CD4-positive, alpha-beta T cell treated with Interleukin-1 beta for 1 hour (primary cell): Measurements from ENCODE around the gene OSGIN1.
"Not testable (repeated sequence)": the region's sequence is repeated elsewhere in the genome, so short reads cannot be mapped to it uniquely, and the experiment has no call there.

ENCODE experiments used
- DNase-seq, 2 donors: peaks; one replicate each; pipeline ENCODE4 v3.0.0-alpha.2; 2020 to 2022

Gene OSGIN1

DNA sequence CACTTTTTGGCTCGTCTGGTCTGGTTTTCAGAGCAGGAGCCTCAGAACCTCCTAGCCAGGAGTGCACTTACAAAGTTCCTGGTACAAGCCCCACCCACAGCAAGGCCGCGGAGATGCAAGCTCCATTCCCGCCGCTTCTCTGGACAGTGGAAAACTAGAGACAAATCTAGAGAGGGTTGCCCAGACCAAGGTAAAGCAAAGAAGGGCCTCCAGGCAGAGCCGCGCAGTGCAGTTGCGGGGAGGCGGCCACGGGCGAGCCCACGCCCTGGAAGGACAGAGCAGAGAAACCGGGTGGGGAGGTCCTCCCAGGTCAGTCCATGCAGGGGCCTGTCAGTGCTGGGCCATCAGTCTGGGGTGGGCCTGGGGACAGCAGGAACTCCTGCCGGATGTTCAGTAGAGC lies 11.0 kb upstream of the OSGIN1 start:
- DNase-seq, result no peak

- DNase-seq, result no peak
These were observed 10.1 kb upstream of the OSGIN1 start for GRCh38 chr16:83942815-83943515.

GRCh38 chr16:83943516-83944050 lies 9.5 kb upstream of the OSGIN1 start:
- no peak for DNase-seq

DNA sequence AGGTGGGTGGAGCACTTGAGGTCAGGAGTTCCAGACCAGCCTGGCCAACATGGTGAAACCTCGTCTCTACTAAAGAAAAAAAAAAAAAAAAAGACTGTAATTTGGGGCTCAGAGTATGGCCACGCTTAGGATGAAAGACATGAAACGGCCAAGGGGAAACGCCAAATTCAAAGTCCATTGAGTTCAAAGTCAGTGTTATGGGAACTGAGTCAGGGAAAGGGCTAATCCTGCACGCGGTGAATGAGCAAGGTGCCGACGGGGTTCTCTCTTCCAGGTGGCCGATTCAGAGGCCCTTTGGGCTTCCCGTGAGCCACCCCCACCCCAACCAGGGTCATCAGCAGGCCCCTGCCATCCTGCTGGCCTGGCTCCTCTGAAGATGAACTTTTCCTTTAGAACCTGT lies 7.5 kb upstream of the OSGIN1 start:
- no peak for DNase-seq

DNA sequence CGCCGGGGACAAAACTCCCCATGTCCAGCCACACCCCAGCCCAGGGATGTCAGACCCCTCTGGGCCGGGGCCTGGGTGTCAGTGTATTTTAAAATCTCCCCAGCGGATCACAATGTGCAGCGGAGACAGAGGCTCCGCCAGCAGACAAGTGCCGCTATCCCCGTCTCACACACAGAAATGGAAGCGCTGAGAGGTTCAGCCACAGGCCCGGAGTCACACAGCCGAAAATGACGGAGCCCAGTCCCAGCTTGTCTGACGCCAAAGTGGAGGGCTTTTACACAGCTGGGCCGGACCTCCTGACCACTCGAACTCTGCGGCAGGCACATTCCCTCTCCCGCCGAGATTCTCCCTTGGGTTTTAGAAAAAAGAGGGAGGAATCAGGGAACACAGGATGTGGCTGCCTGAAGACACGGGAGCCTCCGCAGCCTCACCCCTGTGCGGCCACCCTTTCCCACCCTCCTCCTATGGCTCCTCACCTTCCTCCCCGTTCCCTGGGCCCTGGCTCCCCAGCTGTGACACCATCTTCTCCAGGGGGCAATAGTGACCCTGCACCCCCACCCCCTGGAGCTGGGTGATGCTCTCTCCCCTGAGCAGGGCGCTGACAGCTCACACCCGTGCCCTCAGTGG lies 6.8 kb upstream of the OSGIN1 start:
- no peak for DNase-seq

DNA sequence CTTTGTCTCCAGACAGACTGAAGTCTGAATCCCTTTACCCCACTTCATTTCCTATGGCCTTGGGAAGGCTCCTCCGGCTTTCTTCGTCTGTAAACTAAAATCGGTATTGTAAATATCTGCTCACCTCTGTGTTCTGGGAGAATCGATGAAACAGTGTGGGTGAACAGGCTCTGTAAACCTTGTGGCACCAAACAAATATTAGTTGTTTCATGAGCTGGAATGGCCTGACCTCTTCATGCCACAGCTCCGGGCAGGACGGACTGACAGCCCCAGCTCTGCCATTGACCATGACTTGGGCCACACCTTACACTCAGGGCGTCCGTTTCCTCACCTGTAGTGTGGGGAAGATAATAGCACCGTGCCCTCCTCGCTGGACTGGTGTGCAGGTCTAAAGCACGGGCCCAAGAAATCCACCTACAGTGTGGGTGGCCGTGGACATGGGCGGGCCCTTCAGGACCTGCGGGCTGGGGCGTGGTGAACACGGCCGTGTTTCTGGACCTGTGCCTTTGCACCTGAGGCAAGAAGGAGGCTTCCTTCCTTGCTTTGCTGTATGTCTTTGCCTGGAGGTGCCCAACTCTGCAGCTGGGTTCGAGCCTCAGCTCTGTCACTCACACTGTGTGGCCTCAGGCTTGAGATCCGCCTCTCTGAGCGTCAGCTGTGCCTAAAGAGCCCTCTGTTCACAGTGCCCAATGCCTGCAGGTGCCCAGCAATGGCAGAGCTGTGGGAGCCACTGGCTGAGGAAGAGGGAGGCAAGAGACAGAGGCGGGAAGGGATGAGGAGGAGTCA lies 6.1 kb upstream of the OSGIN1 start:
- no peak for DNase-seq

DNA sequence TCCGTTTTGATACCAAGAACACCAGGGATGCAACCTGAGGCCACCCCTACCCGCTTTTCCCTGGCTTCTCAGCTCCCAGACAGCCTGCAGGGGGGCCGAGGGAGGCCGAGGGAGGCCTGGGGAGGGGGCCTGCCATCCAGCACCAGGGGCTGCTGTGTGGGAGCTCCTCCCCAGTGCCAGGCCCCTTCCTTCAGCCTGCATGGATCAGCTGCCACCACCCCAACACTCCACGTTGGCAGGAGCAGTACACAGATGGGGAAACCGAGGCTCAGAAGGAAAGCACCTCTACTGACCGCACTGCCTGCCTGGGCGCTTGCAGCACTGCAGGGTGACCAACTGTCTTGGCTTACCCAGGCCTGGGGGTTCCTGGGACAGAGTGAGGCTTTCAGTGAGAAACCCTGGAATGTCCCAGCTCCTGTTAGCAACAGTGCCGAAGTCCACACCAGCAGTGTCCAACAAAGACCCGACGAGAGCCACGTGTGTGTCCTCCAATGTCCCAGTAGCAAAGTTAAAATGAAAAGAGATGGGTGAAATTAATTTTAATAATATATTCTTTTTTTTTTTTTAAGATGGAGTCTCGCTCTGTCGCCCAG lies 5.3 kb upstream of the OSGIN1 start:
- no peak for DNase-seq

DNA sequence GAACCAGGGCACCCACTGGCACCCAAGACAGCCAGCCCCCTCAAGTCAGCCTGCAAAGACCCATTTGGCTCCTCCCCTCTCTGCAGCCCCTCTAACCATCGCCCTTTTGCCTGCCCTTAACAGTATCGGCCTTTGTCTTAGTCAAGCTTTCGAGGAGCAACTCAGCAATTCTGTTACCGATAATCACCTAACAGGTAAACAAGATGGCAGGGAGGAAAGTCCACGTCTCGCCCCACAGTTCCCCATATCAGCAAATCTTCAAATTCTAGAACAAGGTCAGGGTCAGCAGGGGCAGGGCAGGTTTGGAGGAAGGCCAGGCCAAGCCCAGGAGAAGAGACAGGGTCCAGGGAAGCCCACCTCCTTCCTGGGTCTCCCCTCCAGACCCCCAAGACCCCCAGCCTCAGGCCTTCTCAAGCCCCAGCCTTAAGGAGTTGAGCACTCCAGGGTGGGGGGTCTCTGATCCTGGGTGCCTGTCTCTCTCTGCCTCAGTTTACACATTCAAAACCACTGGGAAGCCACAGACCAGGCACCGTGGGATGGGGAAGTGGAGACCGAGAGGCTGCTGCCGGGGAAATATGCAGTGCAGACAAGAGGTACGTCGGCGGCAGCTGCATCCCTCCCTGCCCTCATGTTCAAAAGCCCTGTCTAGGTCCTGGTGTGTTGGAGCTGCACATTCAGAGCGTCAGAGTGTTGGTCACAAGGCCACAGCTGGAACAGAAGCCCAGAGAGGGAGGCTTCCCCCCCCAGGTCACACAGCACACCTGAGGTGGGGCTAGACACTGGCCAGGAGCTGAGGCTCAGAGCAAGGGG lies 3.9 kb upstream of the OSGIN1 start:
- no peak for DNase-seq

DNA sequence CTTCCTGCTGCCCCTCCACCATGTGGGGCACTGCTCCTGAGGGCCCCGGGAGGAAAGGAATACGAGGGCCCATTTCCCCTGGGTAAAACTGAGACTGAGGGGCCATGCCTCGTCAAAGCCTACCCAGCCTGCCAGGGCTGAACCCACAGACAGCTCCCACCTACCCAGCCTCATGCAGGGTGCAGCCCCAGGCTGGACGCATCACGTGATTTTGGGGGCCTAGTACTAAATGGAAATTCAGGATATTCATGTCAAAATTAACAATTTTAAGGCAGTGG lies 3.4 kb upstream of the OSGIN1 start:
- no peak for DNase-seq

- not testable (repeated sequence) for DNase-seq
These were observed 2.1 kb upstream of the OSGIN1 start for GRCh38 chr16:83950862-83951399.

- DNase-seq, result no peak
These were observed 1.5 kb upstream of the OSGIN1 start for GRCh38 chr16:83951544-83951943.

DNA sequence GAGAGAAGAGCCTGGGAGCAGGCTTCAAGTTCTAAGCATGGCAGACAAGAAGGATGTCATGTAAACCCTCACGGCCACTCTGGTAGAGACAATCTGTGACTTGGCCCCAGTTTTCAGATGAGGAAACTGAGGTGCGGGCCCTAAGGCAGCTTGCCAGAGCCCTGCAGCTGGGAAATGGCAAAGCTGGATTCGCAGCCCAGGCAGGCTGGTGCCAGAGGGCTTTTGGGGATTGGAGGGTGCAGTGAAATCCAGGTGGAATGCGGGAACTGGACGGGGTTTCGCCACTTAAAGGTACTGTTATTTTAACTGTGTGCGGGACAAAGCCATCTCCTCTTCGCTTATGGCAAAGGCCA lies 477 bp upstream of the OSGIN1 start:
- DNase-seq, result no peak

DNA sequence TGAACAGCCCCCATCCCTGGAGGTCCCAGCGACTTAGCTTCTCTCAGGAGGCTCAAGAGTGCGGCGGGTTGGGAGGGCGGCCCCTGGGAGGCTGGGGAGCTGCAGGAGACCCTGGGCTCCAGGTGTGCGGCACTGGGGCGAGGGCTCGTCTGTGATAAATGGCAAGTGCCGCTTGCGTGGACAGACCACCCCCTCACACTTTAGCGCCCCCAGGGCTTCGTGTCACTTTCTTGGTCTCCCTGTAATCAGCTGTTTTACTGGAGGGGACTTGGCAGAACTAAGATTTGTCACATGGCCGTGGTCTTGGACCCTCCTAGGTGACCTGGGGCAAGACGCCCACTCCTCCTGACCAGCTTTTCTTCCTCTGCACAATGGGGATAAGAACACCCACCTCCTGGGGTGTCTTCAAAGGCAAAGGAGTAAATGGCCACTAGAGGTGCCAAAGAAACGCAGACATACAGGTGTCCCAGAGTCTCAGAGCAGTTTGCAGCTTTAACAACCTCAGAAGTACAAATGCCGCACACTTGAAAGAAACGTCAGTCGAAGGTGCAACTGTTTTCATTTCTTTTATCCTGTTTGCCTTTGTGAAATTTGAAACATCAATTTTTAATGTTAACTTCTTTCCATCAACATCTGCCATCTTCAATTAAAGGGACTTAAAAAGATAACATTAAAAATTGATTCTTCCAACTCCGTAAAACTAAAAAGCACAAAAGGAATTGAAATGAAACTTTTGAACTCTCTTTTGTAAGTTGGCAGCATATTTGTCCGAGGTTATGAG lies 946 bp downstream of the OSGIN1 start:
- no peak for DNase-seq

GRCh38 chr16:83954577-83955016 lies 1.6 kb downstream of the OSGIN1 start:
- DNase-seq, result peak in 1 of 2 donors; percentile 39

DNA sequence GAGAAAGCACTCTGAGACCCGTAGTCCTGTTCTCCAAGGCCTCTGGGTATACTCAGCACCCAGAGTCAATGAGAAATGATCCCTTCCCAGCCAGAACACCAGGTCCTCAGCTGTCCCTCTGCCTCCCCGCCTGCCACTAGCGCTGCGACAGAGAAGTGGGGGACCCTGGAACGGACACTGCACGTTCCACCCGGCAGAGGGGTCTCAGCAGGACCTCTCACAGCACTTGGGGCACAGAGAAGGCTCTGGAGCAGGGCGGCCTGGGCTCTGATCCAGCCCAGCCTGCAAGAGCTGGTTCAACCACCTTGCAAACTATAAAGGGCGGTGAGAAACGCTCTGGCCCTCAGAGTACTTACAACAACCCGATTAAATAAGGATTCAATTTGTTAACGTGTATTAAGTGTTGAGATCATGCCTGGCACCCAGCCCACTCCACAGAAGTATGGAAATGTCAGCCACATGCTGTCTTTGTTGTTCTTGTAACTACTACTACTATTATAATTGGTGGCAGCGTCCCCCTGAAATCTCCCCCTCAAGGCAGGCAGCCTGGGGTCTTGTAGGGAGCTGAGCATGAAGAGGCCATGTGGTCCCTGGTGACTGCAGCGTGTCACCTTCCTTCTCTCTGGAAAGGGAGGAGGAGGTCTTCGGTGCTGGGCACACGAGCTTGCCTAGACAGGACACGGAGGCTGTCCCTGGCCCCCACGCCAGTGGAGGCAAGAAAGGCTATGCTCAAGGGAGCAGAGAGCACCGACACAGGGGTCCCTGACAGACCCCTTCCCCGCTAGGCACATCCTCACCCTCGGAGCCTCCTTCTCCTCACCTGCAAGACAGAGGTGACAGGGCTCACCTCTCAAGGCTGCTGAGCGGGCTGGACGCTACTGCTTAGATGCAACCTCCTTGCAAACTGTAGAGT lies 2.4 kb downstream of the OSGIN1 start:
- DNase-seq, result no peak

DNA sequence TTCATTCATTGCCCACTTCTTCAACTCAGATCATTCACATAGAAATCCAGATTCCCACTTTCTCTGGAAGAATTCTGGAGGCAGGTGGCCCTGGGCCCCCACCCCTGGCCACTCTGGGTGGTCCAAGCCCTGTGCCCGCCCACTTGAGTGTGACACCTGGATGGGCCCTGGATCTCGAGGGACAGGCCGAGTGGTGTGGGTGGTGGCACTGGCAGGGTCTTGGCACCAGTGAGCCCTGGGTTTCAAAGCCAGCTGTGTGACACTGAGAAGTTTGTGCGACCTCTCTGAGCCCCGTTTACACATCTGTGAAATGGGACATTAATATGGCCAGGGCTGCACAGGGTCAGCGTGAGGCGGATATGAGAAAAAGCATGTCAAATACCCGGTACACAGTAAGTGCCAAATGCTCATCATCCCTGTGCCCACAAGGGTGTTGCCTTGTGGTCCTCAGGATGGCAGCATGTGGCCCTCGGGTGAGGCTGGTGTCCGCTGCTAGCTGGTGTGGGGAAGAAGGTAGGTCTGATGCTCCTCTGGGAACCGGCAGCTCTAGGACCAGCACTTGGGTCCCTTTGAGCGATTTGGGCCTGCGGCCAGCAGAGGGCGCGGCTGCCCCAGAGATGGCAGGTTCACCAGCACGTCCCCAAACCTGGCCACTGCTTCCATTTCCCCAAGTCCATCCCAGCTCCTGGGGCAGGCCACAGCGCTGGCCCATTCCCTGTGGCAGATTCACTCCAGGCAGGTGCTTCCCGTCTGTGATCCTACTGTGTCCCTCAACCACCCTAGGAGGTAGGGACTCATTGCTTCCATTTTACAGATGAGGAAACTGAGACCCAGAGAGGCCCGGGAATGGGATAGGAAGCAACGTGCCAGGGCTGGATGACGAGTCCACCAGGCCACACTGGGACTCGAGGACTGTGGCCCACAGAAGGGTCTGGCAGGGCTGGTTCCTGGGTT lies 3.6 kb downstream of the OSGIN1 start:
- peak; percentile 63 to 70 for DNase-seq

- no peak for DNase-seq
These were observed 4.3 kb downstream of the OSGIN1 start for GRCh38 chr16:83957296-83957855.

DNA sequence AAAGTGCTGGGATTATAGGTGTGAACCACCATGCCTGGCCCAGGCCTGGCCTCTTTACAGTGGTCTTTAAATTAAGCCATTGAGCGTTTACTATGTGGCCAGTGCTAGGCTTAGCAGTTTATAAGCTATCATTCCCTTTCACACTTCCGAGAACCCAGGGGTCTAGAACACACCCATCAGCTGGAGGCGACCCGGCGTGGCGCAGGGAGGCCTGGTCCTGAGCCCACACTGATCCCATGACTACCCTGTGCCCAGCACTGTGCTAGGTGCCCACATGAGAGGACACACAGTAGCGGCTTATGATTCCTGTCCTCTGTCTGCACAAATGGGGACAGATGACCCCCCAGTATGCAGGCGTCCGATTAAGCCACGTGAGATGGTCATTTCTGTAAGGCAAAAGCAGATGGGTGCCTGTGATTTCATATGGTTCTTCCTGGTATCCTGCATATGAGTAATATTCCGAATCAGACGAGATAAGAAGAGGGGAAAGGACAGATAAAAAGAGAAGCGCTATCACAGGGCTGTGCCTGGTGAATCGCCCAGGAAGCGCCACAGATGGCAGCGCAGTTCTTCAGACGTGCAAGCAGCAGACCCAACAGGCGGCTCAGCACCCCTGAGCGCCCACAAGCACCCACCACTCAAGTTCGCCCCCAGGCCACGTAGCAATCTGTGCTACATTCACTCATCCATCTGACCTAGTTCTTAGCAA lies 5.3 kb downstream of the OSGIN1 start:
- no peak for DNase-seq
